NOMO-1 (cell line): Measurements from ENCODE around the gene LENEP.

Experiments used
- DNase-seq, 2 experiments: peaks; one replicate each; lab custom pipeline; 2025; ENCODE audit not compliant: unreplicated experiment in 2 of 2; lab: John Stamatoyannopoulos, UW

Gene LENEP

DNA sequence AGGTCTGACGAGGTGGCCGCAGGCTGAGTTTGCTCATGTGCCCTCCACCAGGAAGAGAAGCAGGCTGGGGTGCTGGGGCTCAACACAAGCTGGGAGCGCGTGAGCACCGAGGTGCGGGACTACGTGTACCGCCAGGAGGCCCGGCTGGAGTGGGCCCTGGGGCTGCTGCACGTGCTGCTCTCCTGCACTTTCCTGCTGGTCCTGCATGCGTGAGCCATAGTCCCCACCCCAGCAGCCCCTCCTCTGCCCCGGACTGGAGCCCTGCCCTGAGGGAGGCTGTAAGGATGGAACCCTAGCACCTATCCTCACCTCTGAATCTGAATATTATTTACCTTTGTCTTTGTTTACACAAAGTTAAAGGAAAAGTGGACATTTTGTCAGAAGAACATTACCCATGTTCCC lies 49.9 kb downstream of the LENEP start:
- no peak for DNase-seq

DNA sequence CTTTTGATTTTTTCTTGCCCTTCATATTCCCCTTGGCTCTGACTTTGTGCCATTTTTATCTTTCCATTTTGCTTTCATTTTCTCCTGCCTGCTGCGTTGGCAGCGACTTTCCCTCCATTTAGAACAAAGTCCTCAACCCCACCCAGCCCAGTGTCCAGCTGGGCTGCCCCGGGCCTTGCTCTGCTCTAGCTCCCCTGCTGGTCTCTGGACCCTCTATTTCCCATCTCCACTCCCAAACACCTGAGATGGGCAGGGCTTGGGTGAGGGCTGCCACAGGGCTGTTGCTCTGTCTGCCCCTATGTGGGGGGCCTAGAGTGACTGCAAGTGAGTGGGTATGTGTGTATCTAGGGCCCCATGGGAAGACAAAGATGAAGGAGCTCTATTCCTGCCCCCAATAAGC lies 50.4 kb downstream of the LENEP start:
- no peak for DNase-seq
